ENCODE results near the gene ABTB2. TPM values are rescaled to one million over a fixed set of nuclear protein-coding genes. Genes with fewer than 3 reads are reported as not detected.

Gene ABTB2
- total RNA-seq, 1 donor = 5.1 TPM

DNA sequence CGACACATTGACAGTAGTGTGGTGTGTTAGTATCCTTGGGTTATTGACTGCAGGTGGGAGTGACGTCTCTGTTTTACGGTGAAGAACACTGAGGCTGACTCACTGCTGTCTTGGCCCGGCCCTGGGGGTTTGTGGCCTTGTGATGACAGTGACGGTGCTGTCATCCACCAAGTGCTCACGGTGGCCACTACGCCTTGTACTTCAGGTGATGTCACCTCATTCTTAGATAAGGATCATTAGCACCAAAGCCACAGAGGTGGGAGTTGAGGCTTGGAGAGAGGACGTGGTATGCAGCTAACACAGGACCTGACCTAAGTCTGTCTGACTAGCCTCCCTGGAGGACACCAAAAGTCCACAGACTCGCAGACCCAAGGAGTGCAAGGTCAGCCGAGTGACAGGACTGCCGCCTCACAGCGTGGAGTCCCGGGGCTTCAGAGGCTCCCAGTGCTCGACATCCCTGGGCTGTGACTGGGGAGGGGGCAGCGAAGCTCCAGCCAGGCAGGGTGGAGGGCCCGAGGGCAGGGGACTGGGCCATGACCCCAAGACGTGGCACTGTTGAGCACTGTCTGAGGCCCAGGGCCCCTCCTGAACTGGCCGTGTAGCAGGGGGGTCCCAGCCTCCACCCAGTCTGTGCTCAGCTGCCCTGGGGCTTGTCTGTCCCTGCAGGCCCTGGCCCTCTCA, 195.9 kb downstream of the ABTB2 start:
- H3K4me3 ChIP-seq (ENCODE audit: insufficient read depth, low read length) = no peak overlapping the region
- no peak overlapping the region for H2AFZ ChIP-seq (ENCODE audit: low read length)
- no peaks in the 10 kb centered on the region for H3K9me3 ChIP-seq (ENCODE audit: low read depth, low read length)
- H3K36me3 ChIP-seq (ENCODE audit: insufficient read depth, low read length) = peaks cover 7% of the 10 kb centered on the region
- no peak overlapping the region for H3K4me2 ChIP-seq (ENCODE audit: insufficient read depth, low read length)
- peaks cover 14% of the 10 kb centered on the region for H4K20me1 ChIP-seq (ENCODE audit: insufficient read depth, low read length)
- H3K27ac ChIP-seq (ENCODE audit: low read depth, low read length) = no peak overlapping the region
- no peaks in the 10 kb centered on the region for H3K4me1 ChIP-seq (ENCODE audit: insufficient read depth, low read length)
- TF ChIP-seq, protein P1, sequence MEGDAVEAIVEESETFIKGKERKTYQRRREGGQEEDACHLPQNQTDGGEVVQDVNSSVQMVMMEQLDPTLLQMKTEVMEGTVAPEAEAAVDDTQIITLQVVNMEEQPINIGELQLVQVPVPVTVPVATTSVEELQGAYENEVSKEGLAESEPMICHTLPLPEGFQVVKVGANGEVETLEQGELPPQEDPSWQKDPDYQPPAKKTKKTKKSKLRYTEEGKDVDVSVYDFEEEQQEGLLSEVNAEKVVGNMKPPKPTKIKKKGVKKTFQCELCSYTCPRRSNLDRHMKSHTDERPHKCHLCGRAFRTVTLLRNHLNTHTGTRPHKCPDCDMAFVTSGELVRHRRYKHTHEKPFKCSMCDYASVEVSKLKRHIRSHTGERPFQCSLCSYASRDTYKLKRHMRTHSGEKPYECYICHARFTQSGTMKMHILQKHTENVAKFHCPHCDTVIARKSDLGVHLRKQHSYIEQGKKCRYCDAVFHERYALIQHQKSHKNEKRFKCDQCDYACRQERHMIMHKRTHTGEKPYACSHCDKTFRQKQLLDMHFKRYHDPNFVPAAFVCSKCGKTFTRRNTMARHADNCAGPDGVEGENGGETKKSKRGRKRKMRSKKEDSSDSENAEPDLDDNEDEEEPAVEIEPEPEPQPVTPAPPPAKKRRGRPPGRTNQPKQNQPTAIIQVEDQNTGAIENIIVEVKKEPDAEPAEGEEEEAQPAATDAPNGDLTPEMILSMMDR (IDR thresholded peaks at IDR 0.05; ENCODE audit: extremely low read depth, low read depth, low read length) = no peak
- no peaks in the 10 kb centered on the region for H3K79me2 ChIP-seq (ENCODE audit: insufficient read depth, low read length)
- peak; percentile 88 for DNase-seq (ENCODE audit: insufficient read length, low spot score, missing footprints)
- H3K27me3 ChIP-seq (ENCODE audit: insufficient read depth, low read length) = no peaks in the 10 kb centered on the region

DNA sequence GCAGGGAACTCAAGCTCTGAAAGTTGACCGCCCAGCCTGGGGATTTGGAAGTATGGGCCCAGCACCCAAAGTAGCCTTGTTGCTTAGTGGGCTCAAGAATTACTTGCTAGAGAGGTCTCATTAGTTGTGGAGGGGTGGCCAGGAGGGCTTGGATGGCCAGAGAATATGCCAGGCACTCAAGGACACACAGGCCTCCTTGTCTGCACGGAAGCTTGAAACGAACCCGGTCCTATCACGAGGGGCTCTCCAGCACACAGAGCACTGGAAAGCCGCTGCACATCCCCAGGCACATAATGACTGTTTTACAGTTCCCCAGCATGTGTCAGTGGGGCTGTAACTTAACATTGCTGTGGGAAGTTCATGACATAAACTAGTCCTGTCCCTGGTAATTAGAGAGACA, 196.4 kb downstream of the ABTB2 start:
- TF ChIP-seq, protein P1 (IDR thresholded peaks at IDR 0.05; ENCODE audit: extremely low read depth, low read depth, low read length) = no peak
- H3K27me3 ChIP-seq (ENCODE audit: insufficient read depth, low read length) = no peaks in the 10 kb centered on the region
- H3K36me3 ChIP-seq (ENCODE audit: insufficient read depth, low read length) = peaks cover 7% of the 10 kb centered on the region
- H3K27ac ChIP-seq (ENCODE audit: low read depth, low read length) = no peak overlapping the region
- no peak overlapping the region for H3K4me3 ChIP-seq (ENCODE audit: insufficient read depth, low read length)
- H4K20me1 ChIP-seq (ENCODE audit: insufficient read depth, low read length) = peaks cover 10% of the 10 kb centered on the region
- H3K4me1 ChIP-seq (ENCODE audit: insufficient read depth, low read length) = no peaks in the 10 kb centered on the region
- H3K79me2 ChIP-seq (ENCODE audit: insufficient read depth, low read length) = no peaks in the 10 kb centered on the region
- H3K4me2 ChIP-seq (ENCODE audit: insufficient read depth, low read length) = no peak overlapping the region
- H3K9me3 ChIP-seq (ENCODE audit: low read depth, low read length) = no peaks in the 10 kb centered on the region
- H2AFZ ChIP-seq (ENCODE audit: low read length) = no peak overlapping the region
- DNase-seq (ENCODE audit: insufficient read length, low spot score, missing footprints) = peak; percentile 82

DNA sequence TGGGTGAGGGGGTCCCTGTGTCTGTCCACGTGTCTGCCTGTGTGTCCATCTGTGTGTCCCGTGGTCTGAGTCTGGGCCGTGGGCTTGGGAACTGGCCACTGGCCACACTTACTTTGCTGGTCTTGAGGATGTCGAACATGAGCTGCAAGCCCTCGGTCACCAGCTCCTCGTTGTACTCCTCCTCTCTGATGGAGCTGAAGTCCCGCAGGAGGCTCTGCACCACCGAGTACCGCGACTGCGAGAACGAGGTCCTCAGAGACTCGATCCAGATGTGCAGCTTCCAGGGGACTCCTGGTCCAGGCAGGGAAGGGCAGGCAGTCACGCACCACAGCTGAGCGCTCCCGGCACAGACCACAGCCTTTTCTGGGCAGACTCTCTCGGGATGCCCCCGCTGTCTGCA, 197.0 kb downstream of the ABTB2 start:
- H2AFZ ChIP-seq (ENCODE audit: low read length) = no peak overlapping the region
- no peaks in the 10 kb centered on the region for H3K9me3 ChIP-seq (ENCODE audit: low read depth, low read length)
- no peaks in the 10 kb centered on the region for H3K27me3 ChIP-seq (ENCODE audit: insufficient read depth, low read length)
- TF ChIP-seq, protein P1 (IDR thresholded peaks at IDR 0.05; ENCODE audit: extremely low read depth, low read depth, low read length) = no peak
- no peaks in the 10 kb centered on the region for H3K4me1 ChIP-seq (ENCODE audit: insufficient read depth, low read length)
- DNase-seq (ENCODE audit: insufficient read length, low spot score, missing footprints) = peak; percentile 77
- H4K20me1 ChIP-seq (ENCODE audit: insufficient read depth, low read length) = peaks cover 12% of the 10 kb centered on the region
- H3K36me3 ChIP-seq (ENCODE audit: insufficient read depth, low read length) = peaks cover 7% of the 10 kb centered on the region
- no peak overlapping the region for H3K4me2 ChIP-seq (ENCODE audit: insufficient read depth, low read length)
- H3K27ac ChIP-seq (ENCODE audit: low read depth, low read length) = no peak overlapping the region
- H3K79me2 ChIP-seq (ENCODE audit: insufficient read depth, low read length) = no peaks in the 10 kb centered on the region
- no peak overlapping the region for H3K4me3 ChIP-seq (ENCODE audit: insufficient read depth, low read length)

DNA sequence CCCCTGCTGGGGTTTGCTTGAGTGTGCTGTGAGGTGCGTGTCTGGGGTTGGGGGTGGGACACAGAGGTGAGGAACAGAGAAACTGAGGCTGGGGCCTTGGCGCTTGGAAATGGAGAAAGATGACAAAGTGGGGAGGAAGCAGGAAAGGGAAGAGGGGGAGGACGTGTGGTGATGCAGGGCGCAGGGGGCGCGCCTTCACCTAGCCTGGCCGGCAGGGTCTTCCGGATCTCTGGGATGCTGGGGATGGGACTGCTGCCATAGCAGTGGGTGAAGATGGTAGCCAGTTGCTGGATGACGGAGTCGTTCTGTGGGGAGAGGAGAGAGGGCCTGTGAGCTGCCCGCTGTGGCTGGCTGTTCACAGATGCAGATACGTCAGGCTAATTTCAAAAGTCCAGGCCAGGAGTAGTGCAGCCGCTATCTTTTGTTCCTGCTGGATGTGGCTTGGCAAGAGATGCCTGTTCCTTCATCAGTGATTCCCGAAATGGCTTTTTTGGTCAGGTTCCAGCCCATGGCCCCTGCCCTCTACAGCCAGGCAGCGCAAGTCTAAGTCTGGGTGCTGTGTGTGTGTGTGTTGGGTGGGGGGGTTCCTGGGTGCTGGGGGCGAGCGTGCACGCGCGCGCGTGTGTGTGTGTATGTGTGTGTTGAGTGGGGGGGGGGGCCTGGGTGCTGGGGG, 197.6 kb downstream of the ABTB2 start:
- H4K20me1 ChIP-seq (ENCODE audit: insufficient read depth, low read length) = peaks cover 18% of the 10 kb centered on the region
- DNase-seq (ENCODE audit: insufficient read length, low spot score, missing footprints) = peak; percentile 57
- peaks cover 7% of the 10 kb centered on the region for H3K36me3 ChIP-seq (ENCODE audit: insufficient read depth, low read length)

More for the DNA sequence above, 197.6 kb downstream of the ABTB2 start:
- no peaks in the 10 kb centered on the region for H3K9me3 ChIP-seq (ENCODE audit: low read depth, low read length)
- no peak overlapping the region for H3K4me3 ChIP-seq (ENCODE audit: insufficient read depth, low read length)
- H3K27me3 ChIP-seq (ENCODE audit: insufficient read depth, low read length) = no peaks in the 10 kb centered on the region
- TF ChIP-seq, protein P1 (IDR thresholded peaks at IDR 0.05; ENCODE audit: extremely low read depth, low read depth, low read length) = no peak
- H3K27ac ChIP-seq (ENCODE audit: low read depth, low read length) = no peak overlapping the region
- H2AFZ ChIP-seq (ENCODE audit: low read length) = no peak overlapping the region
- H3K79me2 ChIP-seq (ENCODE audit: insufficient read depth, low read length) = no peaks in the 10 kb centered on the region
- H3K4me1 ChIP-seq (ENCODE audit: insufficient read depth, low read length) = no peaks in the 10 kb centered on the region
- no peak overlapping the region for H3K4me2 ChIP-seq (ENCODE audit: insufficient read depth, low read length)

All from osteoblast (primary cell).